Adrenal gland (tissue), 12 donors: Measurements from ENCODE around the gene ENC1. TPM values are rescaled to one million over a fixed set of nuclear protein-coding genes. Genes with fewer than 3 reads are reported as not detected.

ENCODE experiments used
- DNase-seq, 7 donors: peaks; one replicate each; pipeline ENCODE4 v3.0.0-alpha.2; 2019 to 2020
- H3K27ac ChIP-seq, 5 donors: fragments of 200-600 bp; sonication (generic) in 4 of 5; 1 replicate in 3 of 5; 2 replicates in 2 of 5; pipeline versions ENCODE4 v1.5.1 to v1.8.0; 2016 to 2020; ENCODE audit warnings: mild to moderate bottlenecking in 1 of 5
- H3K27me3 ChIP-seq: fragments of 200-600 bp; 2 replicates; pipeline ENCODE4 v1.8.0; 2021
- H3K36me3 ChIP-seq, 2 donors: fragments of 200-600 bp; replicated peaks in 1 of 2; 1 replicate in 1 of 2; 2 replicates in 1 of 2; pipeline versions ENCODE4 v1.5.1 to v1.8.0; 2018 to 2022
- H3K4me1 ChIP-seq, 2 donors: fragments of 200-600 bp; replicated peaks in 1 of 2; 1 replicate in 1 of 2; 2 replicates in 1 of 2; pipeline versions ENCODE4 v1.5.1 to v1.8.0; 2018 to 2021
- H3K4me3 ChIP-seq, 4 donors: fragments of 200-600 bp; sonication (generic) in 3 of 4; one replicate each; pipeline ENCODE4 v1.5.1; 2016 to 2018
- H3K9me3 ChIP-seq, 3 donors: fragments of 200-600 bp; sonication (generic) in 1 of 3; replicated peaks in 1 of 3; 1 replicate in 2 of 3; 2 replicates in 1 of 3; pipeline versions ENCODE4 v1.5.1 to v1.8.0; 2016 to 2021
- CTCF ChIP-seq, 6 experiments: fragments of 450-650 bp in 4 of 6; fragments of 200-600 bp in 2 of 6; sonication (generic) in 1 of 6; IDR thresholded peaks; 1 replicate in 5 of 6; 2 replicates in 1 of 6; pipeline versions ENCODE4 v1.5.1 to v1.8.0; 2016 to 2021; ENCODE audit warnings: antibody characterized with exemption in 6 of 6, mild to moderate bottlenecking in 2 of 6, moderate library complexity in 1 of 6
- POLR2A ChIP-seq, 2 donors: fragments of 450-650 bp; IDR thresholded peaks; one replicate each; pipeline ENCODE4 v1.6.1; 2017; ENCODE audit warnings: antibody characterized with exemption in 2 of 2, mild to moderate bottlenecking in 2 of 2, moderate library complexity in 1 of 2
- WGBS, 4 donors: extraction: QIAGEN DNeasy Blood & Tissue Kit in 2 of 4; methylation state at CpG; one replicate each; pipeline versions ENCODE4 v1.1.5 to v1.1.7; 2013 to 2017; 5-methylcytosine and 5-hydroxymethylcytosine counted together
- intact Hi-C, 2 donors: fragments of 100-400 bp; cut with DNase I; formaldehyde crosslinking; loops; one replicate each; pipeline versions ENCODE4 v1.14.1 to v1.15.0; 2022 to 2023
- polyA plus RNA-seq, 3 donors: library from polyadenylated mRNA; stranded (reverse); fragments of 200-250 nt in 2 of 3; fragments of 350-450 nt in 1 of 3; fragmentation: Illumina TruSeq in 1 of 3; extraction: RNeasy Lipid Tissue Mini Kit (QIAGEN cat#74804) in 1 of 3; gene quantifications; one replicate each; pipeline ENCODE4 v1.2.3, GENCODE V29; 2013 to 2014
- total RNA-seq, 9 donors: library from RNA; depleted of rRNA in 4 of 9; stranded (reverse); fragments of >200 nt in 4 of 9; fragments of 120-200 nt in 1 of 9; fragmentation: NEBNext Ultra II Directional in 1 of 9; extraction: Animal tissue kit (Norgen Biotek cat#: 25700) in 1 of 9; gene quantifications; one replicate each; pipeline versions ENCODE4 v1.1.0 to v1.2.4, GENCODE V29; 2013 to 2023
- donor health status: healthy with polysubstance abuse.
- donor health status: Bipolar disorder and iron deficiency.
- donor health status: DM: yes; HTN: yes; CAD: no.
- donor health status: DM: no; HTN: no; CAD: no.
- donor health status: DM: no; HTN: no; CAD: no.
- donor health status: DM: yes; HTN: yes; CAD: no.

ENC1 gene
- total and polyA plus RNA-seq, 12 donors: 2.1 to 48.7 (median 4.4) TPM

- no peak overlapping the region for H3K27ac ChIP-seq
- no peaks in the 10 kb centered on the region for H3K27me3 ChIP-seq
- no peak overlapping the region for H3K4me3 ChIP-seq
- 87 to 95% (median 90%) methylated on average over 3 of the region's 3 CpGs for WGBS, 4 donors
- TF ChIP-seq POLR2A (IDR thresholded peaks at IDR 0.05) (no peak), CTCF (IDR thresholded peaks at IDR 0.05) (no peak)
- H3K9me3 ChIP-seq: no peaks in the 10 kb centered on the region
- no peak for DNase-seq
- H3K36me3 ChIP-seq: no peaks in the 10 kb centered on the region
- H3K4me1 ChIP-seq: no peaks in the 10 kb centered on the region
- intact Hi-C loops: no loop called here
These were observed 59.8 kb downstream of the ENC1 start for GRCh38 chr5:74580729-74581109.

GRCh38 chr5:74579215-74579614 lies 61.3 kb downstream of the ENC1 start:
- intact Hi-C loops: no loop called here
- WGBS, 4 donors: 83 to 89% (median 85%) methylated on average over 9 of the region's 9 CpGs

GRCh38 chr5:74578356-74579044 lies 62.0 kb downstream of the ENC1 start:
- Histone ChIP-seq H3K4me1 (no peaks in the 10 kb centered on the region), H3K27ac (no peak overlapping the region), H3K9me3 (no peaks in the 10 kb centered on the region), H3K27me3 (no peaks in the 10 kb centered on the region), H3K36me3 (no peaks in the 10 kb centered on the region), H3K4me3 (no peak overlapping the region)
- 84 to 92% (median 89%) methylated on average over 7 of the region's 7 CpGs for WGBS, 4 donors
- DNase-seq: no peak
- intact Hi-C loops: no loop called here
- TF ChIP-seq CTCF (IDR thresholded peaks at IDR 0.05) (no peak), POLR2A (IDR thresholded peaks at IDR 0.05) (no peak)

More at GRCh38 chr5:74579215-74579614, 61.3 kb downstream of the ENC1 start:
- no peaks in the 10 kb centered on the region for H3K36me3 ChIP-seq
- no peaks in the 10 kb centered on the region for H3K9me3 ChIP-seq
- H3K4me1 ChIP-seq: no peaks in the 10 kb centered on the region
- no peak overlapping the region for H3K27ac ChIP-seq
- TF ChIP-seq POLR2A (IDR thresholded peaks at IDR 0.05) (no peak), CTCF (IDR thresholded peaks at IDR 0.05) (no peak)
- no peaks in the 10 kb centered on the region for H3K27me3 ChIP-seq
- no peak for DNase-seq
- no peak overlapping the region for H3K4me3 ChIP-seq

Other genes with a start within 250 kb of the ENC1 start
- 100 to 1,000 TPM; 108 to 216 (median 145) TPM for gene HEXB, start 44.5 kb upstream of the ENC1 start, total RNA-seq
- 100 to 1,000 TPM in 1 of 3 donors, 10 to 100 TPM in 2; 92.0 to 119 (median 99.5) TPM for gene HEXB, start 44.5 kb upstream of the ENC1 start, polyA plus RNA-seq
- 10 to 100 TPM; 23.5 to 80.7 (median 35.2) TPM for gene GFM2, start 126.4 kb upstream of the ENC1 start, total RNA-seq
- gene GFM2, start 126.4 kb upstream of the ENC1 start, polyA plus RNA-seq: 10 to 100 TPM; 27.7 to 67.7 (median 29.2) TPM
- 100 to 1,000 TPM in 4 of 9 donors, 10 to 100 TPM in 5; 55.9 to 165 (median 80.2) TPM for gene NSA2, start 126.5 kb upstream of the ENC1 start, total RNA-seq
- 100 to 1,000 TPM in 1 of 3 donors, 10 to 100 TPM in 2; 52.7 to 353 (median 74.0) TPM for gene NSA2, start 126.5 kb upstream of the ENC1 start, polyA plus RNA-seq
- gene FAM169A, start 225.7 kb upstream of the ENC1 start, total RNA-seq: 10 to 100 TPM in 3 of 9 donors, 1 to 10 TPM in 6; 6.0 to 36.4 (median 7.6) TPM
- gene FAM169A, start 225.7 kb upstream of the ENC1 start, polyA plus RNA-seq: 1 to 10 TPM; 1.7 to 9.2 (median 3.4) TPM